Stimulated activated effector memory CD8-positive, alpha-beta T cell treated with anti-CD3 and anti-CD28 coated beads, Interleukin-12 subunit alpha, Interleukin-12 subunit beta, amount 100 ng/mL, for 72 hours (primary cell): ENCODE data around the gene TFCP2L1.
A peak's percentile ranks its signal among the peaks of the same experiment; 100 is the strongest.

Source experiments
- ATAC-seq: fragments of 150-1000 bp; cut with Tn5 transposase; 2 replicates; pipeline ENCODE4 v1.10.0; 2021
- DNase-seq, 2 donors: peaks; one replicate each; pipeline ENCODE4 v3.0.0; 2021 to 2022; ENCODE audit warnings: low spot score in 2 of 2
- H3K27ac Mint-ChIP-seq: one replicate; pipeline ENCODE4 v1.8.0; 2022; ENCODE audit warnings: mild to moderate bottlenecking, mixed read lengths
- H3K36me3 Mint-ChIP-seq: one replicate; pipeline ENCODE4 v1.8.0; 2022; ENCODE audit warnings: mild to moderate bottlenecking, mixed read lengths
- H3K4me1 Mint-ChIP-seq: one replicate; pipeline ENCODE4 v1.8.0; 2022; ENCODE audit warnings: mixed read lengths
- H3K4me3 Mint-ChIP-seq: one replicate; pipeline ENCODE4 v1.8.0; 2022; ENCODE audit warnings: mild to moderate bottlenecking, mixed read lengths
- H3K9me3 Mint-ChIP-seq: one replicate; pipeline ENCODE4 v1.8.0; 2022; ENCODE audit warnings: mixed read lengths

Gene TFCP2L1

DNA sequence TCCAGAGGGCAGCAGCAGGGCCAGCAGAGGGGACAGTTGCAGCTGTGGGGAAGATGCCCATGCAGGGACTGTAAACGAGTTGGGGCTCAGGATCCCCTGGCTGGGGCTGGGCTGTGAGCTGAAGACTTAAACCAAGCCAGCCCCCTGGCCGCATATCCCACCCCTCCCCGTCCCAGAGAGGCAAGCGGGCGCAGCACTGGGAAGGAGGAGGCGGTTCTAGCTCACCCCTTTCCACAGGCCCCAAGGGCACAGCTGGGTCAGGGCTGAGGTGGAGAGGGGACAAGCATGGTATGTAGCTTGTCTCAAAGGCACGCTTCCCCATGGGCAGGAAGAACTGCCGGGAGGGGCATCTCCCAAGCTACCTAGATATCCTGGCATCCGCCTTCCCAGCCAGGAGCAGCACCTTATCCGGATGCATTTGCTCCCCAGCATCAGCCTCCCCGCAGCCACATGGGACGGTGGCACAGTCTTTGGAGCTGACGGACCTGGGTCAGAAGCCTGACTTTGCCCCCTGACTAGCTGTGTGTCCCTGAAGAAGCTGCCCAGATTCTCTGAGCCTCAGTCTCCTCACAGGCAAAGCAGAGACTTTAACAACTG lies 75.9 kb downstream of the TFCP2L1 start:
- Mint-ChIP-seq H3K36me3 (no peaks in the 10 kb centered on the region), H3K4me3 (no peak overlapping the region), H3K9me3 (no peaks in the 10 kb centered on the region), H3K27ac (no peak overlapping the region), H3K4me1 (no peaks in the 10 kb centered on the region)
- ATAC-seq (peak; percentile 35), DNase-seq (no peak)

GRCh38 chr2:121207494-121207893 lies 77.5 kb downstream of the TFCP2L1 start:
- Mint-ChIP-seq H3K36me3 (no peaks in the 10 kb centered on the region), H3K27ac (no peak overlapping the region), H3K9me3 (no peaks in the 10 kb centered on the region), H3K4me1 (no peaks in the 10 kb centered on the region), H3K4me3 (no peak overlapping the region)
- no peak for ATAC-seq
- DNase-seq = no peak

GRCh38 chr2:121205321-121205942 lies 79.6 kb downstream of the TFCP2L1 start:
- H3K9me3 Mint-ChIP-seq = no peaks in the 10 kb centered on the region
- H3K4me1 Mint-ChIP-seq = no peaks in the 10 kb centered on the region
- H3K36me3 Mint-ChIP-seq = no peaks in the 10 kb centered on the region
- no peak overlapping the region for H3K27ac Mint-ChIP-seq
- ATAC-seq = no peak
- H3K4me3 Mint-ChIP-seq = no peak overlapping the region
- DNase-seq = no peak

DNA sequence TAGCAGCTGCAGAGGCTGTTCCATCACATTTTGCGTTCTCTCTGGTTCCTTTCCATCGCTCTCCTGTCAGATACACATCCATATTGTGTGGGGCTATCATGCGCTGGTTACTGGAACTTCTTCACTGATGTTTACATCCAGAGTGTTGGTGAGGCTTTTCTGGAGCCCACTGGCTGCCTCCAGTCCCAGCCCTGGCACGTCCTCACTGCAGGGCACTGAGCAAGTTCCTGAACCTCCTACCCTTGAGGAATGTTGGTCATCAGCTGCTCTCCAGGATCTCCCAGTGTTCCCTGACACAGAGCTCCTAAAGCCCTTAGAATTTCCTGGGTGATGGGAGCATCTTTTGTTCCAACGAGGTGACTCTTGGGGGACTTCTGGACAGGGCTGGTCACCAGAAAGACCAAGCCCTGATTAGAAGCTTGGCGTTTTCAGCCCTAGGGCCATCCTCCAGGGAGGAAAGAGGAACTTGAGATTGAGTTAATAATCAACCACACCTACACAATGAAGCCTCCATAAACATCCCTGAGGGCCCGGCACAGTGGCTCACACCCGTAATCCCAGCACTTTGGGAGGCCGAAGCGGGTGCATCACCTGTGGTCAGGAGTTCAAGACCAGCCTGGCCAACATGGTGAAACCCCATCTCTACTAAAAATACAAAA lies 81.3 kb downstream of the TFCP2L1 start:
- ATAC-seq = no peak
- no peaks in the 10 kb centered on the region for H3K4me1 Mint-ChIP-seq
- no peak overlapping the region for H3K27ac Mint-ChIP-seq
- DNase-seq = no peak
- no peak overlapping the region for H3K4me3 Mint-ChIP-seq
- no peaks in the 10 kb centered on the region for H3K9me3 Mint-ChIP-seq
- no peaks in the 10 kb centered on the region for H3K36me3 Mint-ChIP-seq

GRCh38 chr2:121202541-121203310 lies 82.3 kb downstream of the TFCP2L1 start:
- H3K4me3 Mint-ChIP-seq = no peak overlapping the region
- no peak for DNase-seq
- no peaks in the 10 kb centered on the region for H3K4me1 Mint-ChIP-seq
- H3K36me3 Mint-ChIP-seq = no peaks in the 10 kb centered on the region
- no peaks in the 10 kb centered on the region for H3K9me3 Mint-ChIP-seq
- H3K27ac Mint-ChIP-seq = no peak overlapping the region
- no peak for ATAC-seq

DNA sequence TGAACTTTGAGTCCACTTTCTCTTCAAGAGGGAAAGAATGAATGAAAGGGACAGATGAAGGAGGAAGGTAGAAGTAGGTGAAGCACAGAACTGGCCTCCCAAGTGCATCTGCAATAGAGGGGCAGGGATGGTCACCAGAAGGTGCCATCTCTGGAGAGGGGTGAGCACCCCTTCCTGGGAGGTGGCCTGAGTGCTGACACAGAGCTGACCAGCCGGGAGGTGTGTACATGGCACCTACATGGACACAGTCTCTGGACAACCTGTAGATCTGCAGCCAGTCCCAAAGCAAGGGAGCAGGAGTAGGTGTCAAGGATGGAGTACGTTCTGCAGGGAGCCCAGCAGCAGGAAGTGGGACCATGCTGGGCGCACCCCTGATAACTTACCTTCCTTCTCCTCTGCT lies 83.2 kb downstream of the TFCP2L1 start:
- no peak for DNase-seq
- H3K27ac Mint-ChIP-seq = no peak overlapping the region
- H3K4me1 Mint-ChIP-seq = no peaks in the 10 kb centered on the region
- no peak overlapping the region for H3K4me3 Mint-ChIP-seq
- ATAC-seq = no peak
- H3K9me3 Mint-ChIP-seq = no peaks in the 10 kb centered on the region
- no peaks in the 10 kb centered on the region for H3K36me3 Mint-ChIP-seq

DNA sequence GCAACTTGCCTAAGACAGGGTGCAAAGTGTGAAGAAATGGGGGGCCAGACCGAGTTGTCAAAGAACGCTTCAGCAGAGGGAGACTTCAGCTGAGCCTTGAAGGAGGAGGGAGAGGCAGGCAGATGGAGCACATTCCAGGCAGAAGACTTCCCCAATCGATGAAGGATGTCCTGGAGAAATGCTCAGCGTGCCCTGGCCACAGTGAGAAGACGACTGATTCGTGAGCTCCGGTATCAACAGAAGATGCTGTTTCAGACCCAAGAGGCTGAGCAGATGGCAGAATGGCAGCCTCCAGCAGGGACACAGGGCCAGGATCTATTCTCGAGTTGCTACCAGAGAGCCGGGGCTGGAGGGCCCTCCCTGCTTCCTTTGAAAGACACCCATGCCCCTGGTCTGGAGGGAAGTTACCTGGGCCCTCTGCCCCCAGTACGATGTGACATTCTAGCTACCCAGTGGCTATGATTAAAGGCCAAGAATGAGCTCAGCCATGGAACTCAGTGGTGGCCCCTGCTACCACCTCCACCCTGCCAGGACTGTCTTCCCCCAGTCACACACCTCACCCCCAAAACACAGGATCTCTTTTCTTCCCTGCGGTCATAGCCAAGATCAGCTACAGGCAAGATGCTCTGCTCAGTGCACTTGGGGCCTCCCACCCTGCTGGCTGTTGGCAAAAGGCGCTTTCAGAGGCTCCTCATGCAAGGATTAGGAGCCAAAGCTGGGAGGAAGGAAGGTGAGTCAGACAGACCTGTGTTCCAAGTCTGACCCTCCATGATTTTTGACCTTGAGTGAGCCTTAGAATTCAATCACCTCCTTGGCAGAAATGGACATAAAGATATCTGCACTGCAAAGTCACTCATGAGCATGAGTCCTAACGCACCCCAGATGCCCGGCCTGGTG lies 84.3 kb downstream of the TFCP2L1 start:
- Mint-ChIP-seq H3K9me3 (no peaks in the 10 kb centered on the region), H3K36me3 (no peaks in the 10 kb centered on the region), H3K4me3 (no peak overlapping the region), H3K27ac (no peak overlapping the region), H3K4me1 (no peaks in the 10 kb centered on the region)
- no peak for ATAC-seq
- no peak for DNase-seq

DNA sequence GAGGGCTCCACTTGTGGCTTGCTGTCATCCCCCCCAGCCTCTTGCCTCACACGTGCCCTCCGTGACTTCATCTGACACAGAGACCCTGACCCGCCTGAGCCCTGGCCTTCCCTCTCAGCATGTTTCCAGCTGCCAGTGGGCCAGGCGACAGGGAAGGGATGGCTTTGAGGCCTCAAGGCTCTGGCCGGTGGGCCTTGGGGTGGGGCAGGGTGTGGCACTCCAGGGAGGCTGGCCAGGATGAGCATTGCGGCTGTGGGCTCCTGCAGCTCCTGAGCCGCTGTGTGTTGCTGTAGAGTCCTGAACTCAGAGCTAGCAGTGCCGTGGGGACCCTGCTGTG lies 85.0 kb downstream of the TFCP2L1 start:
- ATAC-seq (no peak), DNase-seq (no peak)
- no peaks in the 10 kb centered on the region for H3K9me3 Mint-ChIP-seq
- H3K4me1 Mint-ChIP-seq = no peaks in the 10 kb centered on the region
- no peak overlapping the region for H3K27ac Mint-ChIP-seq
- H3K36me3 Mint-ChIP-seq = no peaks in the 10 kb centered on the region
- H3K4me3 Mint-ChIP-seq = no peak overlapping the region

DNA sequence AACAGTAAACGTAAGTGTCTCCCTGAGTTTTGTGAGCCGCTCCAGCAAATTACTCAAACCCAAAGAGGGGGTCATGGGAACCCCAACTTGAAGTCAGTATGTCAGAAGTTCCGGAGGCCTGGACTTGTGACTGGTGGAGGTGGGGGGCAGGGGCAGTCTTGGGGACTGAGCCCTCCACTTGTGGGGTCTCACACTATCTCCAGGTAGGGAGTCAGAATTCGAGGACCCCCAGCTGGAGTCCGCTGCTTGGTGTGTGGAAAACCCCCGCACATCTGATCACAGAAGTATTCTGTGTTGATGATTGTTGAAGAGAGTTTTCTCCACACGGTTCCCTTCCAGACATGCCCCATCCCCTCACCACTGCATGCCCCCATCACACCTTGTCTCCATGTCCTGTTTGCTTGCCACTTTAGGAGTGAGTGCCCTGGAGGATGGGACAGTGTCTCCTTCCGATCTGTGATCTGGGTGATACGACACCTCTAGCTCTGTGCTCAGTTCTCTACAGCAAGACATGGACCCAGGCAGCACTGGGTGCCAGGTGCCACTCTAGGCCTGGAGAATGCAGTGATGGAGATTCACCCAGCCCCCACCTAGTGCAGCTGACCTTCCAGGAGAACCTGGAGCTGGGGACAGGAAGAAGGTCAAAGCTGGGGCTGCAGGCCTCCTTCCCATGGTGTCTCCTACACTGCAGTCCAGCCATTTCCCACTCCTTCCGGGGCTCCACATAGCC lies 85.6 kb downstream of the TFCP2L1 start:
- DNase-seq = no peak
- Mint-ChIP-seq H3K27ac (no peak overlapping the region), H3K9me3 (no peaks in the 10 kb centered on the region), H3K36me3 (no peaks in the 10 kb centered on the region), H3K4me1 (no peaks in the 10 kb centered on the region), H3K4me3 (no peak overlapping the region)
- no peak for ATAC-seq

DNA sequence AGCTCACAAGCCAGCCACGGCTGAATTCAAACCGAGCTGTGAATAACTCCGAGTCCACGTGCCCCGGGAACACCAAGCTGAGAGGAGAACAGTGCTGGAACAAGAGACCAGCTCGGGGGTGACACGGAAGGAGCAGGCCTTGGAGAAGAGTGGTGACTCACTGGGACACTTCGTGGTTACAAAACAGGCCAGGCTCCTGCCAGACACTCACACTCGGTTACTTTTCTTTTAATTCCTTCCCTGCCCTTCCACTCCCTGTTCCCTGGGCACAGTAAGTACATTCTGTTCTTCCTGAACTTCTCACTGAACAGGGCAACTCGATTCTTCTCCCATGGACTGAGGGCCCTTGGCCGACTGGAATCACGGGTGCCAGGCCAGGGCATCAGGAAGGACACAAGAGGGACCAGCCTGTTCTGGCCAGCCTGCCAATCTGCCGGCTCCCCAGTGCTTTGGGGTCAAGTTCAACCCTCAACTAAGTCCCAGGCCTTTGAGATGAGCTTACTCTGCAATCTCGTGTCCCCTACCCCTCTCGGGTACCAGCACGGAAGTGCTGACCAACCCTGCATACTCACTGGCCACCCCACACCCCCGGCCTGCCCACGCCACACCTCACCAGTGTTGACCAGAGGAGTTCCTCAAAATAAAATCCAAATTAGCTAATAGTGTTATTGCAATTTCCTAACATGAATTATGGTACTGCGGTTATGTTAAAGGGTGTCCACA lies 87.5 kb downstream of the TFCP2L1 start:
- Mint-ChIP-seq H3K27ac (no peak overlapping the region), H3K9me3 (no peaks in the 10 kb centered on the region), H3K4me1 (no peaks in the 10 kb centered on the region), H3K36me3 (no peaks in the 10 kb centered on the region), H3K4me3 (no peak overlapping the region)
- DNase-seq (no peak), ATAC-seq (no peak)

- H3K4me1 Mint-ChIP-seq = no peaks in the 10 kb centered on the region
- H3K36me3 Mint-ChIP-seq = no peaks in the 10 kb centered on the region
- no peak for DNase-seq
- H3K9me3 Mint-ChIP-seq = no peaks in the 10 kb centered on the region
- ATAC-seq = no peak
- no peak overlapping the region for H3K27ac Mint-ChIP-seq
- no peak overlapping the region for H3K4me3 Mint-ChIP-seq
Measured at GRCh38 chr2:121196849-121197155, 88.2 kb downstream of the TFCP2L1 start.

GRCh38 chr2:121196132-121196848 lies 88.7 kb downstream of the TFCP2L1 start:
- no peaks in the 10 kb centered on the region for H3K4me1 Mint-ChIP-seq
- no peak overlapping the region for H3K27ac Mint-ChIP-seq
- DNase-seq (no peak), ATAC-seq (no peak)
- no peaks in the 10 kb centered on the region for H3K36me3 Mint-ChIP-seq
- no peak overlapping the region for H3K4me3 Mint-ChIP-seq
- H3K9me3 Mint-ChIP-seq = no peaks in the 10 kb centered on the region

DNA sequence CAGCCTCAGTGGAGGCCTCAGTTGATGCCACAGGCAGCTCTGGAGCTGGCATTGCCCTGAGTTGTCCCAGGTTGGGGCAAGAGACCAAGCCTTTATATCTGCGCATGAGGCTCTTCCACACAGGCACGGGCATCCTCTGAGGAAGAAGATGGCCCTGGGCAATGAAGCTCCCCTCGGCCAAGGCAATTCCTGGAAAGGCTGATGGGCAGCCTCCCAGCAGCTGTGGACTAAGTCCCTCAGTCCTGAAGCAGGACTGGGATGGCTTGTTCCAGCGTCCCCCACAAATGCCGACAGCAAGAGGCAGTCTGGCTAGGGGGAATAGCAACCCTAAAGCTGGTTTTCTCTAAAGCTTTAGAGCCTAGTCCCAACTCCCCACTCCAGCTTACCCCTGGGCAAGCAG lies 90.0 kb downstream of the TFCP2L1 start:
- Mint-ChIP-seq H3K9me3 (no peaks in the 10 kb centered on the region), H3K36me3 (no peaks in the 10 kb centered on the region), H3K4me1 (no peaks in the 10 kb centered on the region), H3K4me3 (no peak overlapping the region), H3K27ac (no peak overlapping the region)
- ATAC-seq = no peak
- no peak for DNase-seq

DNA sequence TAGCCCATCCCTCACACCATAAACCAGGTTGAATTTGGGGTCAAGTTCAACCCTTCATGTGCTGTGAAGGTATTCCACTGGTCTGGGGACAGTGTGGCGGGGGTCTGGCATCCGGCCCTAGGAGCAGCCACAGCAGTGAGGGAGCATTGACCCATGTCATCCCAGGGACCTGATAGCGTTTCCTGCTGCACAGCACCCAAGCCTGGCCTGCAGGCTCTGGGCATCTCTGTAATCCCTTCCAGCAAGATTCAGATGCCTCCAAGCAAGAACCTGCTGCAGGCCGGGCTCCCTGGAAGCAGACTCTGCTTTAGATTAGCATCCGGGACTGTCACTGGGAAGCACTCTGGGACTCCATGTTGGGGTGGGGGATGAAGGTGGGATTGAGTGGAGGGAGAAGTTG lies 90.4 kb downstream of the TFCP2L1 start:
- no peaks in the 10 kb centered on the region for H3K9me3 Mint-ChIP-seq
- DNase-seq = no peak
- ATAC-seq = no peak
- no peak overlapping the region for H3K4me3 Mint-ChIP-seq
- no peaks in the 10 kb centered on the region for H3K4me1 Mint-ChIP-seq
- no peaks in the 10 kb centered on the region for H3K36me3 Mint-ChIP-seq
- H3K27ac Mint-ChIP-seq = no peak overlapping the region
